Liver (tissue), 9 donors: ENCODE data around the gene ATXN1. TPM values are rescaled to one million over a fixed set of nuclear protein-coding genes. Genes with fewer than 3 reads are reported as not detected.

ENCODE experiments used
- DNase-seq: peaks from one replicate; pipeline ENCODE4 v3.0.0-alpha.2; 2017; ENCODE audit warnings: low spot score
- H3K27ac ChIP-seq, 2 donors: one replicate each; pipeline ENCODE4 v1.7.0; 2013; ENCODE audit warnings: inconsistent platforms in 2 of 2, low read length in 2 of 2, control low read depth in 1 of 2, low read depth in 1 of 2, mild to moderate bottlenecking in 1 of 2
- H3K27me3 ChIP-seq, 4 donors: one replicate each; pipeline versions ENCODE4 v1.6.1 to v1.7.0; 2013; ENCODE audit warnings: low read length in 3 of 4, inconsistent platforms in 1 of 4, mild to moderate bottlenecking in 1 of 4, moderate library complexity in 1 of 4; ENCODE audit not compliant: control insufficient read depth in 4 of 4, insufficient read depth in 4 of 4
- H3K36me3 ChIP-seq, 4 donors: one replicate each; pipeline versions ENCODE4 v1.6.1 to v1.7.0; 2013; ENCODE audit warnings: low read length in 3 of 4, mild to moderate bottlenecking in 3 of 4, low read depth in 1 of 4, moderate library complexity in 1 of 4; ENCODE audit not compliant: control insufficient read depth in 4 of 4, insufficient read depth in 3 of 4
- H3K4me1 ChIP-seq, 4 donors: one replicate each; pipeline versions ENCODE4 v1.6.1 to v1.7.0; 2013; ENCODE audit warnings: low read length in 3 of 4, mild to moderate bottlenecking in 3 of 4, moderate library complexity in 1 of 4; ENCODE audit not compliant: control insufficient read depth in 4 of 4, insufficient read depth in 4 of 4
- H3K4me3 ChIP-seq, 3 donors: one replicate each; pipeline versions ENCODE4 v1.6.1 to v1.7.0; 2013; ENCODE audit warnings: low read length in 3 of 3, control low read depth in 1 of 3, low read depth in 1 of 3, mild to moderate bottlenecking in 1 of 3
- H3K9ac ChIP-seq, 2 donors: one replicate each; pipeline ENCODE4 v1.7.0; 2013; ENCODE audit warnings: low read length in 2 of 2, mild to moderate bottlenecking in 2 of 2, moderate library complexity in 2 of 2, control low read depth in 1 of 2, low read depth in 1 of 2
- H3K9me3 ChIP-seq, 4 donors: one replicate each; pipeline versions ENCODE4 v1.6.1 to v1.7.0; 2013; ENCODE audit warnings: low read length in 3 of 4; ENCODE audit not compliant: control insufficient read depth in 4 of 4
- EGR1 ChIP-seq, 2 donors: IDR thresholded peaks; 2 replicates each; pipeline ENCODE4 v1.6.1; 2016 to 2018; ENCODE audit warnings: antibody characterized with exemption in 2 of 2, low read depth in 2 of 2
- FOXA1 ChIP-seq: IDR thresholded peaks from 2 replicates; pipeline ENCODE4 v1.6.1; 2016; ENCODE audit warnings: antibody characterized with exemption
- FOXA2 ChIP-seq: IDR thresholded peaks from 2 replicates; pipeline ENCODE4 v1.6.1; 2016; ENCODE audit warnings: antibody characterized with exemption
- HNF4A ChIP-seq, 2 donors: conservative IDR thresholded peaks; 2 replicates each; pipeline ENCODE4 v1.6.1; 2016; ENCODE audit warnings: antibody characterized with exemption in 2 of 2, mild to moderate bottlenecking in 2 of 2
- JUND ChIP-seq, 2 donors: IDR thresholded peaks; 2 replicates each; pipeline ENCODE4 v1.6.1; 2016; ENCODE audit warnings: antibody characterized with exemption in 2 of 2
- MAX ChIP-seq: IDR thresholded peaks from 2 replicates; pipeline ENCODE4 v1.6.1; 2016; ENCODE audit warnings: antibody characterized with exemption
- NR2F2 ChIP-seq: IDR thresholded peaks from 2 replicates; pipeline ENCODE4 v1.6.1; 2016; ENCODE audit warnings: antibody characterized with exemption
- RAD21 ChIP-seq, 2 donors: IDR thresholded peaks; 2 replicates each; pipeline ENCODE4 v1.6.1; 2016; ENCODE audit warnings: antibody characterized with exemption in 2 of 2, mild to moderate bottlenecking in 2 of 2
- REST ChIP-seq: IDR thresholded peaks from 2 replicates; pipeline ENCODE4 v1.6.1; 2016; ENCODE audit warnings: antibody characterized with exemption, mild to moderate bottlenecking
- RXRA ChIP-seq, 2 donors: IDR thresholded peaks; 2 replicates each; pipeline ENCODE4 v1.6.1; 2017 to 2018; ENCODE audit warnings: antibody characterized with exemption in 2 of 2, mild to moderate bottlenecking in 1 of 2
- SP1 ChIP-seq: IDR thresholded peaks from 2 replicates; pipeline ENCODE4 v1.6.1; 2018; ENCODE audit warnings: antibody characterized with exemption, mild to moderate bottlenecking
- TAF1 ChIP-seq: conservative IDR thresholded peaks from 2 replicates; pipeline ENCODE4 v1.6.1; 2016; ENCODE audit warnings: antibody characterized with exemption, mild to moderate bottlenecking
- YY1 ChIP-seq: IDR thresholded peaks from 2 replicates; pipeline ENCODE4 v1.6.1; 2016; ENCODE audit warnings: antibody characterized with exemption, mild to moderate bottlenecking
- ZBTB33 ChIP-seq: IDR thresholded peaks from 2 replicates; pipeline ENCODE4 v1.6.1; 2016; ENCODE audit warnings: antibody characterized with exemption
- WGBS: extraction: QIAGEN DNeasy Blood & Tissue Kit; methylation state at CpG from one replicate; pipeline ENCODE4 v1.1.7; 2013; 5-methylcytosine and 5-hydroxymethylcytosine counted together
- polyA plus RNA-seq, 2 donors: library from polyadenylated mRNA; stranded (reverse) in 1 of 2; unstranded in 1 of 2; fragments of 200-250 nt in 1 of 2; fragments of >200 nt in 1 of 2; fragmentation: Nextera tagmentation in 1 of 2; extraction: Ambion mirVana in 1 of 2; gene quantifications; one replicate each; pipeline versions ENCODE4 v1.2.1 to v1.2.3, GENCODE V29; 2013 to 2015
- total RNA-seq, 2 donors: library from RNA; depleted of rRNA; stranded (reverse); fragments of >200 nt; gene quantifications; one replicate each; pipeline ENCODE4 v1.2.3, GENCODE V29; 2014
- TF ChIP-seq, protein P1 (sequence below): fragments of 150-350 bp; IDR thresholded peaks from 2 replicates; pipeline ENCODE4 v1.5.1; 2017; ENCODE audit warnings: improper control_type of control experiment, low read depth, low read length; ENCODE audit not compliant: missing input control
- donor health status: healthy.
- donor health status: healthy.
- donor health status: healthy.
- donor health status: healthy.
- donor health status: healthy.

The ATXN1 gene
- total and polyA plus RNA-seq, 4 donors: 4.3 to 29.7 (median 8.2) TPM

- TF ChIP-seq REST: no peak
- no peak for TF ChIP-seq TAF1
- no peak for TF ChIP-seq HNF4A (conservative IDR thresholded peaks at IDR 0.05)
- no peak for TF ChIP-seq RAD21 (IDR thresholded peaks at IDR 0.05)
- TF ChIP-seq RXRA (IDR thresholded peaks at IDR 0.05): no peak
Observed at GRCh38 chr6:16524380-16524707, 236.9 kb downstream of the ATXN1 start (continued).

GRCh38 chr6:16523606-16524379 is 237.5 kb downstream of the ATXN1 start:
- H3K9me3 ChIP-seq: no peaks in the 10 kb centered on the region
- no peak for DNase-seq
- H3K4me1 ChIP-seq: no peaks in the 10 kb centered on the region
- H3K4me3 ChIP-seq: no peak overlapping the region
- H3K36me3 ChIP-seq: peaks cover 0 to 13% (median 4%) of the 10 kb centered on the region in 4 donors
- no peaks in the 10 kb centered on the region for H3K27me3 ChIP-seq
- H3K27ac ChIP-seq: no peak overlapping the region
- WGBS: 87% methylated on average over 10 of the region's 10 CpGs
- H3K9ac ChIP-seq: no peak overlapping the region
- TF ChIP-seq ZBTB33 (no peak), RAD21 (IDR thresholded peaks at IDR 0.05) (no peak), EGR1 (IDR thresholded peaks at IDR 0.05; ENCODE audit: low read depth in 2 of 2) (no peak), YY1 (no peak), NR2F2 (no peak), HNF4A (conservative IDR thresholded peaks at IDR 0.05) (no peak), TAF1 (no peak), MAX (no peak), FOXA2 (no peak), SP1 (no peak), RXRA (IDR thresholded peaks at IDR 0.05) (no peak), REST (no peak), FOXA1 (no peak), JUND (IDR thresholded peaks at IDR 0.05) (no peak)
- TF ChIP-seq, protein P1, sequence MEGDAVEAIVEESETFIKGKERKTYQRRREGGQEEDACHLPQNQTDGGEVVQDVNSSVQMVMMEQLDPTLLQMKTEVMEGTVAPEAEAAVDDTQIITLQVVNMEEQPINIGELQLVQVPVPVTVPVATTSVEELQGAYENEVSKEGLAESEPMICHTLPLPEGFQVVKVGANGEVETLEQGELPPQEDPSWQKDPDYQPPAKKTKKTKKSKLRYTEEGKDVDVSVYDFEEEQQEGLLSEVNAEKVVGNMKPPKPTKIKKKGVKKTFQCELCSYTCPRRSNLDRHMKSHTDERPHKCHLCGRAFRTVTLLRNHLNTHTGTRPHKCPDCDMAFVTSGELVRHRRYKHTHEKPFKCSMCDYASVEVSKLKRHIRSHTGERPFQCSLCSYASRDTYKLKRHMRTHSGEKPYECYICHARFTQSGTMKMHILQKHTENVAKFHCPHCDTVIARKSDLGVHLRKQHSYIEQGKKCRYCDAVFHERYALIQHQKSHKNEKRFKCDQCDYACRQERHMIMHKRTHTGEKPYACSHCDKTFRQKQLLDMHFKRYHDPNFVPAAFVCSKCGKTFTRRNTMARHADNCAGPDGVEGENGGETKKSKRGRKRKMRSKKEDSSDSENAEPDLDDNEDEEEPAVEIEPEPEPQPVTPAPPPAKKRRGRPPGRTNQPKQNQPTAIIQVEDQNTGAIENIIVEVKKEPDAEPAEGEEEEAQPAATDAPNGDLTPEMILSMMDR: no peak
